Mesendoderm (in vitro differentiated cells): Measurements from ENCODE around the gene XPC.

Source experiments
- DNase-seq: peaks from one replicate; pipeline ENCODE4 v3.0.0; 2013
- H2AK5ac ChIP-seq: 2 replicates; pipeline ENCODE4 v1.6.1; 2013; ENCODE audit warnings: low read length, inconsistent platforms
- H2BK120ac ChIP-seq: 2 replicates; pipeline ENCODE4 v1.6.1; 2013; ENCODE audit warnings: low read depth, mild to moderate bottlenecking, low read length, moderate library complexity, mixed read lengths
- H2BK15ac ChIP-seq: replicated peaks from 2 replicates; pipeline ENCODE4 v1.6.1; 2013; ENCODE audit warnings: low read depth, mild to moderate bottlenecking, moderate library complexity
- H2BK5ac ChIP-seq: 2 replicates; pipeline ENCODE4 v1.6.1; 2013; ENCODE audit warnings: low read length, inconsistent platforms
- H3K18ac ChIP-seq: 2 replicates; pipeline ENCODE4 v1.6.1; 2013; ENCODE audit warnings: mild to moderate bottlenecking, low read length, mixed read lengths
- H3K23ac ChIP-seq: one replicate; pipeline ENCODE4 v1.6.1; 2013; ENCODE audit warnings: low read length
- H3K27ac ChIP-seq: 2 replicates; pipeline ENCODE4 v1.5.1; 2013; ENCODE audit warnings: low read depth, mild to moderate bottlenecking, inconsistent platforms, low read length, moderate library complexity
- H3K27me3 ChIP-seq: 2 replicates; pipeline ENCODE4 v1.6.1; 2013; ENCODE audit warnings: low read length, control low read depth, mild to moderate bottlenecking, inconsistent platforms; ENCODE audit not compliant: insufficient read depth, poor library complexity
- H3K36me3 ChIP-seq: 2 replicates; pipeline ENCODE4 v1.6.1; 2013; ENCODE audit warnings: low read length, inconsistent platforms; ENCODE audit not compliant: control insufficient read depth, insufficient read depth
- H3K4ac ChIP-seq: one replicate; pipeline ENCODE4 v1.6.1; 2013; ENCODE audit warnings: low read depth, mild to moderate bottlenecking, low read length, moderate library complexity
- H3K4me1 ChIP-seq: 2 replicates; pipeline ENCODE4 v1.6.1; 2013; ENCODE audit warnings: low read depth, low read length, inconsistent platforms; ENCODE audit not compliant: control insufficient read depth
- H3K4me2 ChIP-seq: 2 replicates; pipeline ENCODE4 v1.6.1; 2013; ENCODE audit warnings: low read length
- H3K4me3 ChIP-seq: 2 replicates; pipeline ENCODE4 v1.5.1; 2013; ENCODE audit warnings: mild to moderate bottlenecking, low read length
- H3K56ac ChIP-seq: one replicate; pipeline ENCODE4 v1.6.1; 2013; ENCODE audit warnings: low read length
- H3K79me1 ChIP-seq: 2 replicates; pipeline ENCODE4 v1.6.1; 2013; ENCODE audit warnings: low read length, inconsistent platforms
- H3K79me2 ChIP-seq: 2 replicates; pipeline ENCODE4 v1.6.1; 2013; ENCODE audit warnings: mild to moderate bottlenecking, low read length; ENCODE audit not compliant: control insufficient read depth, insufficient read depth
- H3K9ac ChIP-seq: 2 replicates; pipeline ENCODE4 v1.6.1; 2013; ENCODE audit warnings: low read length, inconsistent platforms
- H4K5ac ChIP-seq: one replicate; pipeline ENCODE4 v1.6.1; 2013; ENCODE audit warnings: low read length
- H4K8ac ChIP-seq: one replicate; pipeline ENCODE4 v1.6.1; 2013; ENCODE audit warnings: low read depth, mild to moderate bottlenecking, control low read depth, low read length, moderate library complexity
- WGBS: extraction: QIAGEN DNeasy Blood & Tissue Kit; methylation state at CpG from one replicate; pipeline ENCODE4 v1.1.7; 2013; ENCODE audit warnings: low lambda C conversion rate, missing lambda C conversion rate; ENCODE audit not compliant: insufficient coverage; ENCODE audit errors: extremely low coverage; 5-methylcytosine and 5-hydroxymethylcytosine counted together

XPC gene

DNA sequence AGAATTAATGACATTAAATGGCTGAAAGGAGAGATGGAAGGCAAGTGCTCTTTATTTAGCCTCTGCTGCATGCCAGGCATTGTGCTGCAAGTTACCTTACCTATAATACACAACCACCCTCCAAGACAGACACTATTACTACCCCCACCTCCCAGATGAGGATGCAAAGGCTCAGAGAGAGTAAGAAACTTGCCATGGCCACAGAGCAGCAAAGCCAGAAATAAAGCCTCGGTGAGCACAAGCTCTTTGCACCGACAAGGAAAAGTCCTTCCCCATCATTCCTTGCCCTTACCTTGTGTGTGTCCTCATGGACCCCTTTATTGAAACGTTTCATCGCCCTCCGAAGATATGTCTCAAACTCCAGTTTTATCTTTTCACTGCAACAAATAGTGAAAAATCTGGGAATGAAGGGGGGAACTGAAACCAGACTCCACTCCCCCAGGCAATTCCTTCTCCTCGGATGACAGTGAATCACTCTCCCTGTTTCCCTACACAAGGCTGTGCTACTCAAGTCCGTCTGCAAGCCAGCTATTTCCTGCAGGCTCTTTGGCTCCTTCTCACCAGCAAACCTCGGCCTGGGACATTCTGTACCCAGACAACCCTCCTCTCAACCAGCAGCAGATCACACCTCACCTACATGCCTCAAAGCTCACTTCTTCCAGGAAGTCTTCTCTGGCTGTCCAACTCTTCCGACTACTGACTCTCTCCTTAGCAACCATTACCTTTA is 11.4 kb downstream of the XPC start:
- no peak overlapping the region for H2AK5ac ChIP-seq
- no peak overlapping the region for H3K56ac ChIP-seq
- no peaks in the 10 kb centered on the region for H3K27me3 ChIP-seq
- H3K36me3 ChIP-seq = peaks cover 13% of the 10 kb centered on the region
- no CpG with 5 or more reads among the region's 9 CpGs for WGBS
- no peak overlapping the region for H2BK5ac ChIP-seq
- H3K18ac ChIP-seq = no peak overlapping the region
- H3K4ac ChIP-seq = no peak overlapping the region
- H2BK15ac ChIP-seq = no peak overlapping the region
- no peaks in the 10 kb centered on the region for H3K79me2 ChIP-seq
- DNase-seq = no peak
- no peak overlapping the region for H3K23ac ChIP-seq
- no peak overlapping the region for H4K5ac ChIP-seq
- H3K4me3 ChIP-seq = no peak overlapping the region
- no peaks in the 10 kb centered on the region for H3K4me1 ChIP-seq
- H2BK120ac ChIP-seq = no peak overlapping the region
- H3K79me1 ChIP-seq = no peaks in the 10 kb centered on the region
- H3K9ac ChIP-seq = no peak overlapping the region
- H4K8ac ChIP-seq = no peak overlapping the region
- H3K27ac ChIP-seq = no peak overlapping the region
- H3K4me2 ChIP-seq = no peak overlapping the region

DNA sequence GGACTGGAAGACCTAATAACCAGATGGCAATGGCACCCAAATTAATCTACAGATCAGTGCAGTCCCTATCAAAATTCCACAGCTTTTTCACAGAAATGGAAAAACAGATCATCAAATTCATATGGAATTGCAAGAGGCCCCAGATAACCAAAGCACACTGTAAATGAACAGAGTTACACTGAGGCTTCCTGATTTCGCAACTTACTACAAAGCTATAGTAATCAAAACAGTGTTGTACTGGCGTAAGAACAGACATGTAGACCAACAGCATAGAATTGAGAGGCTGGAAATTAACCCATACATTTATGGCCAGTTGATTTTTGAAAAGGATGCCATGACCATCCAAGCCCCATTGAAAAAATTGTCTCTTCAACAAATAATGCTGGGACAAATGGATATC is 16.2 kb downstream of the XPC start:
- Histone ChIP-seq H3K27ac (no peak overlapping the region), H3K36me3 (peaks cover 16% of the 10 kb centered on the region), H4K5ac (no peak overlapping the region)

DNA sequence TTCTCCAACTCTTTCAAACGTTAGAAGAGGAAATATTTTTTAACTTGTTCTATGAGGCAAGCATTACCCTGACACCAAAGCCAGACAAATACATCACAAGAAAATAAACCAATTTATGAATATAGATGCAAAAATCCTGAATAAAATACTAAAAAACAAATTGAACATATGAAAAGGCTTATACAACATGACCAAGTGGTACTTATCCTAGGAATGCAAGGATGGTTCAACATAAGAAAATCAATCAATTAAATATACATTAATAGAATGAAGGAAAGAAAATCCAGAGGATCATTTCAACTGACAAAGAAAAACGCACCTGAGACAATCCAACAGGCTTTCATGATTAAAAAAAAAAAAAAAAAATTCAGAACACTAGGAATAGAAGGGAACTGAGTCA is 17.1 kb downstream of the XPC start:
- Histone ChIP-seq H3K9ac (no peak overlapping the region), H3K4me2 (no peak overlapping the region), H3K27ac (no peak overlapping the region), H3K27me3 (no peaks in the 10 kb centered on the region), H3K18ac (no peak overlapping the region), H3K79me2 (no peaks in the 10 kb centered on the region), H3K23ac (no peak overlapping the region), H4K5ac (no peak overlapping the region), H3K4ac (no peak overlapping the region), H2BK15ac (no peak overlapping the region), H2BK5ac (no peak overlapping the region), H2AK5ac (no peak overlapping the region), H3K4me1 (no peaks in the 10 kb centered on the region), H3K4me3 (no peak overlapping the region), H2BK120ac (no peak overlapping the region), H3K79me1 (no peaks in the 10 kb centered on the region), H4K8ac (no peak overlapping the region), H3K36me3 (peaks cover 15% of the 10 kb centered on the region), H3K56ac (no peak overlapping the region)
- WGBS = no CpG with 5 or more reads among the region's 2 CpGs
- DNase-seq = no peak

More for the DNA sequence above, 16.2 kb downstream of the XPC start:
- Histone ChIP-seq H3K27me3 (no peaks in the 10 kb centered on the region), H3K4me1 (no peaks in the 10 kb centered on the region), H3K79me1 (no peaks in the 10 kb centered on the region), H2BK5ac (no peak overlapping the region), H3K9ac (no peak overlapping the region), H2BK15ac (no peak overlapping the region), H3K23ac (no peak overlapping the region), H3K18ac (no peak overlapping the region), H3K4me3 (no peak overlapping the region), H3K4ac (no peak overlapping the region), H3K56ac (no peak overlapping the region), H3K79me2 (no peaks in the 10 kb centered on the region), H2AK5ac (no peak overlapping the region), H2BK120ac (no peak overlapping the region), H4K8ac (no peak overlapping the region), H3K4me2 (no peak overlapping the region)
- no peak for DNase-seq
- WGBS = no CpG with 5 or more reads among the region's 2 CpGs

GRCh38 chr3:14159426-14159825 is 19.0 kb downstream of the XPC start:
- H3K4ac ChIP-seq = no peak overlapping the region
- H3K36me3 ChIP-seq = peaks cover 10% of the 10 kb centered on the region
- no CpG with 5 or more reads among the region's 8 CpGs for WGBS

GRCh38 chr3:14158370-14158769 is 20.0 kb downstream of the XPC start:
- no peak overlapping the region for H3K18ac ChIP-seq
- H3K27me3 ChIP-seq = no peaks in the 10 kb centered on the region
- WGBS = no CpG with 5 or more reads among the region's 14 CpGs
- H3K9ac ChIP-seq = no peak overlapping the region
- H3K4me2 ChIP-seq = no peak overlapping the region
- no peak overlapping the region for H3K4ac ChIP-seq
- no peak overlapping the region for H2BK120ac ChIP-seq
- H3K4me1 ChIP-seq = no peaks in the 10 kb centered on the region
- no peak overlapping the region for H2BK15ac ChIP-seq
- H2AK5ac ChIP-seq = no peak overlapping the region
- H4K8ac ChIP-seq = no peak overlapping the region
- H3K27ac ChIP-seq = no peak overlapping the region
- no peak overlapping the region for H4K5ac ChIP-seq
- DNase-seq = no peak
- H3K79me2 ChIP-seq = no peaks in the 10 kb centered on the region
- no peak overlapping the region for H2BK5ac ChIP-seq
- peaks cover 11% of the 10 kb centered on the region for H3K36me3 ChIP-seq
- H3K56ac ChIP-seq = no peak overlapping the region
- H3K79me1 ChIP-seq = no peaks in the 10 kb centered on the region
- no peak overlapping the region for H3K23ac ChIP-seq
- H3K4me3 ChIP-seq = no peak overlapping the region

More at GRCh38 chr3:14159426-14159825, 19.0 kb downstream of the XPC start:
- H3K18ac ChIP-seq = no peak overlapping the region
- H2BK5ac ChIP-seq = no peak overlapping the region
- no peak overlapping the region for H2BK15ac ChIP-seq
- no peak for DNase-seq
- H2BK120ac ChIP-seq = no peak overlapping the region
- no peak overlapping the region for H4K8ac ChIP-seq
- no peak overlapping the region for H2AK5ac ChIP-seq
- H3K23ac ChIP-seq = no peak overlapping the region
- no peak overlapping the region for H3K27ac ChIP-seq
- H3K27me3 ChIP-seq = no peaks in the 10 kb centered on the region
- H3K4me3 ChIP-seq = no peak overlapping the region
- H3K4me2 ChIP-seq = no peak overlapping the region
- H3K9ac ChIP-seq = no peak overlapping the region
- H4K5ac ChIP-seq = no peak overlapping the region
- H3K79me2 ChIP-seq = no peaks in the 10 kb centered on the region
- H3K79me1 ChIP-seq = no peaks in the 10 kb centered on the region
- no peak overlapping the region for H3K56ac ChIP-seq
- H3K4me1 ChIP-seq = no peaks in the 10 kb centered on the region

DNA sequence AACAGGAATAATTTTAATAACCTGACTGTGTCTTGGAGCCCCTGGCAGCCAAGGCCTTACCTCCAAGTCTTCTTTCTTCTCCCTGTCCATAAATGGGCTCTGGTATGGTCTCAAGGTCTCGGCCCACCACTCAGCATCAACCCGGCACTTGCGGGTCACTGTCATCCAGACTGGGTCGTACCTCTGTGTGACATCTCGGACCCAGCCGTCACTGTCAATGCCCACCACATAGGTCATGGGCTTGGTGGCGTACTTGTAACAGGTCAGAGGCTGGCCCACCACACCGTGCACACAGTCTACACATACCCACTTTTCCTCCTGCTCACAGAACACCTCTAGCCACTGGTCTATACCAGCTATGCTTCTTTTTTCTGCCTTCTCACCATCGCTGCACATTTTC is 20.4 kb downstream of the XPC start:
- Histone ChIP-seq H3K27me3 (no peaks in the 10 kb centered on the region), H3K9ac (no peak overlapping the region), H3K4me3 (no peak overlapping the region), H3K36me3 (peaks cover 11% of the 10 kb centered on the region), H4K8ac (no peak overlapping the region), H3K23ac (no peak overlapping the region), H2BK15ac (no peak overlapping the region), H2BK5ac (no peak overlapping the region), H3K4me1 (no peaks in the 10 kb centered on the region), H3K18ac (no peak overlapping the region), H3K4ac (no peak overlapping the region), H3K4me2 (no peak overlapping the region), H2AK5ac (no peak overlapping the region), H3K56ac (no peak overlapping the region), H3K79me1 (no peaks in the 10 kb centered on the region), H2BK120ac (no peak overlapping the region), H4K5ac (no peak overlapping the region), H3K27ac (no peak overlapping the region), H3K79me2 (no peaks in the 10 kb centered on the region)
- WGBS = no CpG with 5 or more reads among the region's 9 CpGs
- no peak for DNase-seq
